K562 (cell line): ENCODE measurements around the gene PREX1. TPM values are rescaled to one million over a fixed set of nuclear protein-coding genes. Genes with fewer than 3 reads are reported as not detected.
A peak's percentile ranks its signal among the peaks of the same experiment; 100 is the strongest.

ENCODE experiments used
- ATAC-seq: fragments of 200-7000 bp; cut with Tn5 transposase; 3 replicates; pipeline ENCODE4 v1.9.1; 2020; ENCODE audit warnings: moderate library complexity
- BruUV-seq: library from RNA; stranded (reverse); fragments of 400-500 nt; replicated peaks from 2 replicates; lab custom pipeline; 2021; lab: Mats Ljungman, UMichigan
- CTCF ChIA-PET: fragments of 300-600 bp; formaldehyde crosslinking; extraction: SDS; loops from one replicate; lab custom pipeline; 2021; ENCODE audit warnings: low intra/inter-chr PET ratio; lab: Yijun Ruan, JAX
- POLR2A ChIA-PET: fragments of 300-600, 350-650 bp; sonication (Branson Sonifier 250); formaldehyde crosslinking; extraction: SDS; loops from one replicate; lab custom pipeline; 2021; ENCODE audit warnings: antibody characterized with exemption, inconsistent platforms; lab: Yijun Ruan, JAX
- DNase-seq, 4 experiments: peaks; one replicate each; pipeline versions ENCODE4 v3.0.0 to v3.0.0-alpha.2; 2011 to 2018; ENCODE audit warnings: low spot score in 3 of 4, mixed read lengths in 3 of 4; ENCODE audit errors: extremely low read depth in 1 of 4
- FAIRE-seq: peaks from 2 replicates; lab custom pipeline; 2011; peaks lifted over from hg19 to GRCh38; lab: Jason Lieb, UNC
- H2AFZ ChIP-seq: 2 replicates; pipeline ENCODE4 v1.6.0; 2011; ENCODE audit warnings: low read depth, low read length, control low read depth, inconsistent platforms
- H3K27ac ChIP-seq: fragments of 200-600 bp; 3 replicates; pipeline ENCODE4 v1.8.0; 2011; ENCODE audit warnings: low read depth, mild to moderate bottlenecking, control low read depth, inconsistent platforms, low read length, moderate library complexity, mixed read lengths; ENCODE audit errors: extremely low read depth
- H3K27me3 ChIP-seq, 2 experiments: fragments of 300-600 bp in 1 of 2; 2 replicates in 1 of 2; 3 replicates in 1 of 2; pipeline versions ENCODE4 v1.6.0 to v1.8.0; 2011; ENCODE audit warnings: inconsistent platforms in 2 of 2, low read length in 2 of 2, mild to moderate bottlenecking in 1 of 2, mixed read lengths in 1 of 2, moderate library complexity in 1 of 2; ENCODE audit not compliant: control insufficient read depth in 2 of 2, insufficient read depth in 2 of 2
- H3K36me3 ChIP-seq: fragments of 300-600 bp; 3 replicates; pipeline ENCODE4 v1.8.0; 2011; ENCODE audit warnings: mild to moderate bottlenecking, low read length, inconsistent platforms; ENCODE audit not compliant: control insufficient read depth, insufficient read depth
- H3K4me1 ChIP-seq, 2 experiments: fragments of 200-600 bp in 1 of 2; replicated peaks in 1 of 2; 2 replicates in 1 of 2; 3 replicates in 1 of 2; pipeline versions ENCODE4 v1.5.1 to v1.8.0; 2011; ENCODE audit warnings: inconsistent platforms in 2 of 2, low read length in 2 of 2, mild to moderate bottlenecking in 1 of 2, mixed read lengths in 1 of 2, moderate library complexity in 1 of 2; ENCODE audit not compliant: control insufficient read depth in 2 of 2, insufficient read depth in 2 of 2
- H3K4me2 ChIP-seq: 2 replicates; pipeline ENCODE4 v1.6.1; 2011; ENCODE audit warnings: low read length, control low read depth, inconsistent platforms, mixed read lengths; ENCODE audit not compliant: insufficient read depth
- H3K4me3 ChIP-seq: fragments of 200-600 bp; sonication (generic), shearing (Covaris generic); 2 replicates; pipeline ENCODE4 v1.5.1; 2016; ENCODE audit warnings: control low read depth, inconsistent platforms
- H3K79me2 ChIP-seq: fragments of 200-600 bp; 3 replicates; pipeline ENCODE4 v1.8.0; 2011; ENCODE audit warnings: low read length, inconsistent platforms; ENCODE audit not compliant: control insufficient read depth, insufficient read depth
- H3K9ac ChIP-seq, 2 experiments: 2 replicates each; pipeline versions ENCODE4 v1.6.0 to v1.6.1; 2011; ENCODE audit warnings: low read depth in 2 of 2, low read length in 2 of 2, control low read depth in 1 of 2, inconsistent platforms in 1 of 2, mild to moderate bottlenecking in 1 of 2, mixed read lengths in 1 of 2; ENCODE audit not compliant: insufficient read depth in 1 of 2
- H3K9me1 ChIP-seq: one replicate; pipeline ENCODE4 v1.6.0; 2011; ENCODE audit warnings: inconsistent platforms, mild to moderate bottlenecking, low read length, moderate library complexity; ENCODE audit not compliant: control insufficient read depth, insufficient read depth
- H3K9me3 ChIP-seq: replicated peaks from 2 replicates; pipeline ENCODE4 v1.5.1; 2011; ENCODE audit warnings: low read depth, low read length, inconsistent platforms; ENCODE audit not compliant: control insufficient read depth, insufficient read depth
- H4K20me1 ChIP-seq: replicated peaks from 2 replicates; pipeline ENCODE4 v1.6.1; 2011; ENCODE audit warnings: low read length, inconsistent platforms, mixed read lengths; ENCODE audit not compliant: control insufficient read depth, insufficient read depth
- RBM25 ChIP-seq: fragments of 200-400 bp; formaldehyde crosslinking; IDR thresholded peaks from 2 replicates; pipeline ENCODE4 v1.6.1; 2018; ENCODE audit warnings: low read length, low read depth, moderate library complexity; ENCODE audit not compliant: severe bottlenecking
- RFX1 ChIP-seq: fragments of 450-650 bp; IDR thresholded peaks from 2 replicates; pipeline ENCODE4 v1.6.1; 2016; ENCODE audit warnings: mild to moderate bottlenecking, moderate library complexity
- ZNF146 ChIP-seq: IDR thresholded peaks from one replicate; pipeline ENCODE4 v1.6.1; 2018; ENCODE audit warnings: missing compliant biosample characterization; ENCODE audit not compliant: unreplicated experiment
- ZNF79 ChIP-seq: fragments of 250-450 bp; sonication (Bioruptor Pico); IDR thresholded peaks from 2 replicates; pipeline ENCODE4 v1.4.0; 2020; ENCODE audit warnings: low read depth, mild to moderate bottlenecking, moderate library complexity
- WGBS: fragments of 100-300 bp; shearing (Covaris generic); methylation state at CpG from one replicate; pipeline ENCODE4 v1.1.6; 2016; ENCODE audit warnings: low coverage, mixed read lengths; ENCODE audit not compliant: insufficient coverage; ENCODE audit errors: missing lambda C conversion rate; 5-methylcytosine and 5-hydroxymethylcytosine counted together
- in situ Hi-C: fragments of 300-500 bp; cut with MboI; formaldehyde crosslinking; loops from 4 replicates; pipeline ENCODE4 v1.15.0; 2018; ENCODE audit warnings: inconsistent platforms, mixed read lengths
- intact Hi-C: fragments of 100-400 bp; cut with micrococcal nuclease; formaldehyde crosslinking; loops from 2 replicates; pipeline ENCODE4 v1.14.2; 2022
- polyA plus RNA-seq, 8 experiments: library from polyadenylated mRNA; depleted of rRNA in 4 of 8; stranded (reverse) in 5 of 8; unstranded in 3 of 8; fragments of >200 nt; fragmentation: Nextera tagmentation in 2 of 8; fragmentation: Illumina TruSeq in 1 of 8; extraction: Ambion mirVana in 2 of 8; extraction: Trizol in 1 of 8; gene quantifications; 2 replicates each; pipeline versions ENCODE4 v1.2.1 to v1.2.3, GENCODE V29; 2011 to 2014; ENCODE audit warnings: inconsistent platforms in 1 of 8, missing spikeins in 1 of 8
- total RNA-seq, 7 experiments: library from RNA; depleted of rRNA in 6 of 7; stranded (reverse); fragments of >200 nt in 6 of 7; fragmentation: Illumina TruSeq in 2 of 7; extraction: Trizol in 2 of 7; gene quantifications; 2 replicates each; pipeline versions ENCODE4 v1.2.1 to v1.2.3, GENCODE V29; 2011 to 2021; ENCODE audit warnings: low replicate concordance in 1 of 7
- TF ChIP-seq, protein P1 (sequence below): IDR thresholded peaks from 2 replicates; pipeline ENCODE4 v1.6.1; 2012; ENCODE audit warnings: low read depth, low read length, improper control_type of control experiment, borderline replicate concordance

The PREX1 gene
- total and polyA plus RNA-seq, 9 of the 15 experiments (the other 6 are each of a cell fraction or from before 2014, with no cell fraction given): 0.37 to 10.4 (median 4.8) TPM

GRCh38 chr20:48779435-48779834, 48.4 kb downstream of the PREX1 start:
- POLR2A ChIA-PET: no interaction called here
- no peak overlapping the region for H3K4me2 ChIP-seq
- intact Hi-C loops: no loop called here
- 25% methylated on average over 2 of the region's 2 CpGs for WGBS
- H3K27ac ChIP-seq: no peak overlapping the region
- CTCF ChIA-PET: no interaction called here
- H2AFZ ChIP-seq: no peak overlapping the region
- H3K4me3 ChIP-seq: no peak overlapping the region
- no peaks in the 10 kb centered on the region for H3K79me2 ChIP-seq
- H3K4me1 ChIP-seq: no peaks in the 10 kb centered on the region
- H3K27me3 ChIP-seq: peaks cover 0 to 7% of the 10 kb centered on the region in 2 experiments; a peak in 1 of 5 replicates
- TF ChIP-seq, protein P1, sequence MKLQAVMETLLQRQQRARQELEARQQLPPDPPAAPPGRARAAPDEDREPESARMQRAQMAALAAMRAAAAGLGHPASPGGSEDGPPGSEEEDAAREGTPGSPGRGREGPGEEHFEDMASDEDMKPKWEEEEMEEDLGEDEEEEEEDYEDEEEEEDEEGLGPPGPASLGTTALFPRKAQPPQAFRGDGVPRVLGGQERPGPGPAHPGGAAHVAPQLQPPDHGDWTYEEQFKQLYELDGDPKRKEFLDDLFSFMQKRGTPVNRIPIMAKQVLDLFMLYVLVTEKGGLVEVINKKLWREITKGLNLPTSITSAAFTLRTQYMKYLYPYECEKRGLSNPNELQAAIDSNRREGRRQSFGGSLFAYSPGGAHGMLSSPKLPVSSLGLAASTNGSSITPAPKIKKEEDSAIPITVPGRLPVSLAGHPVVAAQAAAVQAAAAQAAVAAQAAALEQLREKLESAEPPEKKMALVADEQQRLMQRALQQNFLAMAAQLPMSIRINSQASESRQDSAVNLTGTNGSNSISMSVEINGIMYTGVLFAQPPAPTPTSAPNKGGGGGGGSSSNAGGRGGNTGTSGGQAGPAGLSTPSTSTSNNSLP: no peak
- TF ChIP-seq ZNF146 (CRISPR knock-in tag) (peak; percentile 91), ZNF79 (CRISPR knock-in tag) (no peak), RBM25 (peak; percentile 46), RFX1 (no peak)
- DNase-seq (no peak), ATAC-seq (no peak), FAIRE-seq (no peak)
- in situ Hi-C loops: no loop called here
- no peaks in the 10 kb centered on the region for H3K36me3 ChIP-seq
- no peaks in the 10 kb centered on the region for H3K9me1 ChIP-seq
- H3K9ac ChIP-seq: no peak overlapping the region
- BruUV-seq: no TSS peak
- no peaks in the 10 kb centered on the region; the same call in 1 of the 2 replicates for H4K20me1 ChIP-seq
- peaks cover 7% of the 10 kb centered on the region for H3K9me3 ChIP-seq
